Endothelial cell of umbilical vein (primary cell): ENCODE measurements around the gene HOXA9. TPM values are rescaled to one million over a fixed set of nuclear protein-coding genes. Genes with fewer than 3 reads are reported as not detected.

Source experiments
- BruUV-seq: library from RNA; stranded (reverse); fragments of 400-500 nt; replicated peaks from 2 replicates; lab custom pipeline; 2021; lab: Mats Ljungman, UMichigan
- CTCF ChIA-PET: fragments of 300-600, 350-600 bp; sonication (Branson Sonifier 250); formaldehyde crosslinking; loops from one replicate; lab custom pipeline; 2021; ENCODE audit warnings: antibody characterized with exemption, inconsistent platforms; lab: Charles Lee
- POLR2A ChIA-PET: fragments of 300-600, 350-600 bp; sonication (Branson Sonifier 250); formaldehyde crosslinking; loops from one replicate; lab custom pipeline; 2021; ENCODE audit warnings: antibody characterized with exemption, inconsistent platforms; lab: Charles Lee
- DNase-seq: peaks from one replicate; pipeline ENCODE4 v3.0.0-alpha.2; 2011; ENCODE audit warnings: low read depth, low spot score
- FAIRE-seq: peaks from 2 replicates; lab custom pipeline; 2011; peaks lifted over from hg19 to GRCh38; lab: Jason Lieb, UNC
- H2AFZ ChIP-seq: 2 replicates; pipeline ENCODE4 v1.6.0; 2012; ENCODE audit warnings: low read depth, low read length, control low read depth, inconsistent platforms
- H3K27ac ChIP-seq: 2 replicates; pipeline ENCODE4 v1.5.1; 2011; ENCODE audit warnings: low read depth, mild to moderate bottlenecking, control low read depth, low read length, moderate library complexity; ENCODE audit not compliant: insufficient read depth
- H3K27me3 ChIP-seq, 2 experiments: 2 replicates each; pipeline versions ENCODE4 v1.6.0 to v1.6.1; 2011; ENCODE audit warnings: low read length in 2 of 2, mixed read lengths in 1 of 2; ENCODE audit not compliant: control insufficient read depth in 2 of 2, insufficient read depth in 2 of 2
- H3K36me3 ChIP-seq, 2 experiments: 2 replicates in 1 of 2; 3 replicates in 1 of 2; pipeline ENCODE4 v1.5.1; 2011; ENCODE audit warnings: low read length in 2 of 2, mild to moderate bottlenecking in 1 of 2, moderate library complexity in 1 of 2; ENCODE audit not compliant: control insufficient read depth in 2 of 2, insufficient read depth in 2 of 2; ENCODE audit errors: extremely low read depth in 1 of 2
- H3K4me1 ChIP-seq: 3 replicates; pipeline ENCODE4 v1.5.1; 2011; ENCODE audit warnings: mild to moderate bottlenecking, low read length; ENCODE audit not compliant: control insufficient read depth, insufficient read depth; ENCODE audit errors: extremely low read depth
- H3K4me2 ChIP-seq: 2 replicates; pipeline ENCODE4 v1.6.1; 2011; ENCODE audit warnings: low read length, control low read depth, mixed read lengths; ENCODE audit not compliant: insufficient read depth
- H3K4me3 ChIP-seq, 3 experiments: fragments of 200-600 bp in 1 of 3; sonication (generic), shearing (Covaris generic) in 1 of 3; replicated peaks in 1 of 3; 2 replicates each; pipeline ENCODE4 v1.5.1; 2011 to 2016; ENCODE audit warnings: control low read depth in 3 of 3, low read length in 3 of 3, mild to moderate bottlenecking in 2 of 3, inconsistent platforms in 1 of 3, low read depth in 1 of 3, moderate library complexity in 1 of 3; ENCODE audit not compliant: insufficient read depth in 1 of 3
- H3K79me2 ChIP-seq: 2 replicates; pipeline ENCODE4 v1.6.0; 2012; ENCODE audit warnings: low read length, inconsistent platforms; ENCODE audit not compliant: control insufficient read depth, insufficient read depth
- H3K9ac ChIP-seq: replicated peaks from 2 replicates; pipeline ENCODE3; 2011; ENCODE audit warnings: low read length, control low read depth; ENCODE audit not compliant: insufficient read depth; ENCODE audit errors: extremely low read depth
- H3K9me1 ChIP-seq: replicated peaks from 3 replicates; pipeline ENCODE4 v1.6.0; 2011; ENCODE audit warnings: mild to moderate bottlenecking, low read length; ENCODE audit not compliant: control insufficient read depth, insufficient read depth; ENCODE audit errors: extremely low read depth
- H3K9me3 ChIP-seq: replicated peaks from 2 replicates; pipeline ENCODE4 v1.5.1; 2012; ENCODE audit warnings: low read length, inconsistent platforms; ENCODE audit not compliant: control insufficient read depth, insufficient read depth
- H4K20me1 ChIP-seq: replicated peaks from 2 replicates; pipeline ENCODE3; 2011; ENCODE audit warnings: mild to moderate bottlenecking, low read length; ENCODE audit not compliant: control insufficient read depth, insufficient read depth; ENCODE audit errors: extremely low read depth
- CTCF ChIP-seq, 2 donors: IDR thresholded peaks; 1 replicate in 1 of 2; 2 replicates in 1 of 2; pipeline ENCODE4 v1.5.1; 2011; ENCODE audit warnings: low read length in 2 of 2, mild to moderate bottlenecking in 2 of 2, moderate library complexity in 2 of 2, control low read depth in 1 of 2, inconsistent platforms in 1 of 2, low read depth in 1 of 2; ENCODE audit not compliant: insufficient read depth in 1 of 2; ENCODE audit errors: extremely low read depth in 1 of 2
- EZH2 ChIP-seq: IDR thresholded peaks from 2 replicates; pipeline ENCODE4 v1.6.1; 2012; ENCODE audit warnings: borderline replicate concordance, low read depth, mild to moderate bottlenecking, moderate library complexity, low read length, inconsistent platforms; ENCODE audit not compliant: severe bottlenecking
- FOS ChIP-seq: IDR thresholded peaks from 2 replicates; pipeline ENCODE4 v1.6.1; 2011; ENCODE audit warnings: mild to moderate bottlenecking, low read length, moderate library complexity, borderline replicate concordance; ENCODE audit not compliant: insufficient read depth
- GATA2 ChIP-seq: IDR thresholded peaks from 2 replicates; pipeline ENCODE4 v1.7.0; 2011; ENCODE audit warnings: low read depth, mild to moderate bottlenecking, moderate library complexity, mixed read lengths, low read length; ENCODE audit not compliant: insufficient read length, insufficient read depth
- JUN ChIP-seq: IDR thresholded peaks from 2 replicates; pipeline ENCODE4 v1.6.1; 2011; ENCODE audit warnings: borderline replicate concordance, low read depth; ENCODE audit not compliant: insufficient read length, insufficient read depth
- MAX ChIP-seq: IDR thresholded peaks from 2 replicates; pipeline ENCODE4 v1.6.1; 2011; ENCODE audit not compliant: insufficient read depth, insufficient read length
- MYC ChIP-seq: IDR thresholded peaks from one replicate; pipeline ENCODE4 v1.6.1; 2011; ENCODE audit warnings: mild to moderate bottlenecking, low read depth, low read length
- POLR2A ChIP-seq: IDR thresholded peaks from 2 replicates; pipeline ENCODE4 v1.6.1; 2012; ENCODE audit warnings: low read depth, mild to moderate bottlenecking, control low read depth, low read length
- POLR2AphosphoS5 ChIP-seq: IDR thresholded peaks from 2 replicates; pipeline ENCODE4 v1.6.1; 2012; ENCODE audit warnings: low read depth, mild to moderate bottlenecking, control low read depth, low read length, moderate library complexity; ENCODE audit not compliant: insufficient read depth
- dilution Hi-C: fragments of 300-500 bp; cut with MboI; formaldehyde crosslinking; loops from one replicate; pipeline ENCODE4 v1.15.0; 2019; ENCODE audit warnings: low sequenced_read_pairs; ENCODE audit not compliant: extremely low pct_ligation_motif_present
- intact Hi-C: fragments of 100-400 bp; cut with micrococcal nuclease; formaldehyde crosslinking; loops from one replicate; pipeline ENCODE4 v1.10.0; 2022
- polyA plus RNA-seq, 4 experiments: library from polyadenylated mRNA; depleted of rRNA in 3 of 4; stranded (reverse) in 3 of 4; unstranded in 1 of 4; fragments of >200 nt; gene quantifications; 2 replicates each; pipeline versions ENCODE4 v1.2.1 to v1.2.3, GENCODE V29; 2011 to 2012; ENCODE audit warnings: missing spikeins in 1 of 4
- total RNA-seq: library from RNA; stranded (reverse); gene quantifications from 2 replicates; pipeline ENCODE4 v1.2.3, GENCODE V29; 2021

Gene HOXA9
- total and polyA plus RNA-seq, 2 donors (not counting 3 experiments of a cell fraction or from before 2014, with no cell fraction given): 47.2 to 61.6 TPM

- TF ChIP-seq MAX (no peak), GATA2 (no peak), POLR2AphosphoS5 (no peak), JUN (no peak), POLR2A (no peak), FOS (no peak), EZH2 (no peak), CTCF (IDR thresholded peaks at IDR 0.05; ENCODE audit: extremely low read depth in 1 of 2, insufficient read depth in 1 of 2, low read depth in 1 of 2, low read length in 2 of 2) (no peak), MYC (no peak)
- H3K4me1 ChIP-seq: peaks cover 60% of the 10 kb centered on the region
- H3K79me2 ChIP-seq: peaks cover 94% of the 10 kb centered on the region
- H3K9me3 ChIP-seq: no peaks in the 10 kb centered on the region
- CTCF ChIA-PET: interaction anchor here (0.7 to 8.0 kb wide), 11 partner anchors 8 to 597 kb away, joined by 3 to 86 read pairs (median 6); partner anchors contain the start of genes HOXA3, HOXA5 and HOXA7
- intact Hi-C loops (loop anchor here (1.0 kb wide), 1 partner anchor 8 kb away; the partner anchor contains the start of gene HOXA11), dilution Hi-C loops (no loop called here)
- FAIRE-seq: peak; percentile 55
- DNase-seq: peak; percentile 69
- no peaks in the 10 kb centered on the region for H4K20me1 ChIP-seq
- peak overlapping the region; percentile 96 for H3K27ac ChIP-seq
- POLR2A ChIA-PET: interaction anchor here (0.9 to 2.5 kb wide), 5 partner anchors 8 to 977 kb away, joined by 3 to 8 read pairs (median 7); partner anchors contain the start of genes HNRNPA2B1, HOXA11, HOXA3 and HOXA9
- H2AFZ ChIP-seq: no peak overlapping the region
- no TSS peak for BruUV-seq
- peak overlapping the region; percentile 95 for H3K9ac ChIP-seq
- peak overlapping the region; percentile 53 to 94 (median 69) for H3K4me3 ChIP-seq
- no peaks in the 10 kb centered on the region for H3K36me3 ChIP-seq
- H3K27me3 ChIP-seq: no peaks in the 10 kb centered on the region
- no peaks in the 10 kb centered on the region for H3K9me1 ChIP-seq
- H3K4me2 ChIP-seq: peak overlapping the region; percentile 98
These were observed 11.8 kb upstream of the HOXA9 start for GRCh38 chr7:27176962-27177794.
